HG03103 (cell line): Measurements from ENCODE around the gene POLR2J3.
"Not testable (repeated sequence)": the region's sequence is repeated elsewhere in the genome, so short reads cannot be mapped to it uniquely, and the experiment has no call there.

Experiments used
- ATAC-seq: cut with Tn5 transposase; IDR thresholded peaks from one replicate; pipeline ENCODE4 v1.9.1; 2021; ENCODE audit warnings: low read depth; ENCODE audit not compliant: unreplicated experiment

The POLR2J3 gene

GRCh38 chr7:102527182-102527581 is 45.2 kb downstream of the POLR2J3 start:
- ATAC-seq, result not testable (repeated sequence)

- ATAC-seq, result not testable (repeated sequence)
Observed at GRCh38 chr7:102524803-102525202, 47.6 kb downstream of the POLR2J3 start.

GRCh38 chr7:102520797-102521196 is 51.6 kb downstream of the POLR2J3 start:
- not testable (repeated sequence) for ATAC-seq

GRCh38 chr7:102517550-102518147 is 54.7 kb downstream of the POLR2J3 start, which contains the start of gene RASA4B:
TSS of gene RASA4B (minus strand) at chr7:102517777. CDS start at chr7:102517710, 67 bp downstream.
- ATAC-seq, result peak; percentile 80
